CD4-positive, CD25-positive, alpha-beta regulatory T cell (primary cell): ENCODE measurements around the gene RASL11B. TPM values are rescaled to one million over a fixed set of nuclear protein-coding genes. Genes with fewer than 3 reads are reported as not detected.

Experiments used
- ATAC-seq, 2 donors: fragments of 150-1000 bp; cut with Tn5 transposase; one replicate each; pipeline ENCODE4 v1.10.0; 2021; ENCODE audit warnings: low read depth in 2 of 2, moderate number of reproducible peaks in 2 of 2, moderate library complexity in 1 of 2
- DNase-seq, 3 donors: peaks; one replicate each; pipeline versions ENCODE4 v3.0.0 to v3.0.0-alpha.2; 2012 to 2022; ENCODE audit warnings: mixed read lengths in 1 of 3
- H3K27ac ChIP-seq: one replicate; pipeline ENCODE4 v1.7.0; 2013; ENCODE audit warnings: mild to moderate bottlenecking, low read length; ENCODE audit not compliant: insufficient read depth, poor library complexity, severe bottlenecking
- H3K27me3 ChIP-seq: one replicate; pipeline ENCODE4 v1.7.0; 2013; ENCODE audit warnings: low read length; ENCODE audit not compliant: control insufficient read depth, insufficient read depth
- H3K36me3 ChIP-seq: one replicate; pipeline ENCODE4 v1.7.0; 2013; ENCODE audit warnings: mild to moderate bottlenecking, low read length, moderate library complexity; ENCODE audit not compliant: control insufficient read depth, insufficient read depth
- H3K4me1 ChIP-seq: 2 replicates; pipeline ENCODE4 v1.7.0; 2013; ENCODE audit warnings: mild to moderate bottlenecking, low read length; ENCODE audit not compliant: insufficient read depth, control insufficient read depth, poor library complexity, severe bottlenecking
- H3K4me3 ChIP-seq: one replicate; pipeline ENCODE4 v1.7.0; 2013; ENCODE audit warnings: low read depth, mild to moderate bottlenecking, low read length, moderate library complexity
- H3K9me3 ChIP-seq, 2 experiments: 1 replicate in 1 of 2; 2 replicates in 1 of 2; pipeline ENCODE4 v1.7.0; 2013; ENCODE audit warnings: low read length in 2 of 2, mild to moderate bottlenecking in 1 of 2, moderate library complexity in 1 of 2; ENCODE audit not compliant: control insufficient read depth in 2 of 2
- H3K27ac Mint-ChIP-seq, 3 donors: one replicate each; pipeline ENCODE4 v1.8.0; 2020 to 2022; ENCODE audit warnings: mild to moderate bottlenecking in 3 of 3, mixed read lengths in 3 of 3, moderate library complexity in 2 of 3
- H3K27me3 Mint-ChIP-seq: one replicate; pipeline ENCODE4 v1.8.0; 2022; ENCODE audit warnings: mild to moderate bottlenecking, mixed read lengths
- H3K36me3 Mint-ChIP-seq: one replicate; pipeline ENCODE4 v1.8.0; 2020; ENCODE audit warnings: mixed read lengths
- H3K4me1 Mint-ChIP-seq, 4 donors: one replicate each; pipeline ENCODE4 v1.8.0; 2020 to 2022; ENCODE audit warnings: mixed read lengths in 4 of 4, mild to moderate bottlenecking in 1 of 4
- H3K4me3 Mint-ChIP-seq, 4 donors: one replicate each; pipeline ENCODE4 v1.8.0; 2020 to 2022; ENCODE audit warnings: mild to moderate bottlenecking in 4 of 4, mixed read lengths in 4 of 4, moderate library complexity in 3 of 4
- H3K9me3 Mint-ChIP-seq, 7 donors: one replicate each; pipeline ENCODE4 v1.8.0; 2020 to 2022; ENCODE audit warnings: mixed read lengths in 7 of 7, mild to moderate bottlenecking in 3 of 7, moderate library complexity in 2 of 7
- polyA plus RNA-seq, 4 donors: library from polyadenylated mRNA; unstranded; fragments of 300-500 nt; fragmentation: Illumina TruSeq; gene quantifications; one replicate each; pipeline ENCODE4 v1.2.3, GENCODE V29; 2021
- total RNA-seq: library from RNA; stranded (reverse); gene quantifications from one replicate; pipeline ENCODE4 v1.2.3, GENCODE V29; 2022

RASL11B gene
- total and polyA plus RNA-seq, 5 donors from 2014 or later, result 0.22 to 0.30 TPM; not detected in 3

DNA sequence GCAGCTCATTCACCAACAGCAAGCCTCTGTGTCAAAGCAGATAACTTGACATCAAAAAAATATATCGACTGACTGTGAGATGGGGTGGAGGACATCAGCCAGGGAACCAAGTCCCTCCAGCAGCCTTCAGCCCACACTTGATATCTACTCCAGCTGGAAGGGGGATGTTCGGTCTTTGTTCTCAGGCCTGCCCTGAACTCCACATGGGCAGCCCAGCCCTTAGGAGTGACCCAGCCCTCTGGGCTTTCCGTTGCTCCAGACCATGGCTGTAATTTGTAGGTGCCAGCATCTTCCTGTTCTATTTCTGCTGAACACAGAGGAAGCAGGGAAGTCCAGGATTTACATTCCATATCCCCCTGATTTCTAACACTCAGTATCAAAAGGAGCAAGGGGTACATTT, 17.4 kb downstream of the RASL11B start:
- H3K36me3 Mint-ChIP-seq, result peaks cover 40% of the 10 kb centered on the region
- H3K27ac ChIP-seq, result no peak overlapping the region
- H3K4me1 ChIP-seq, result no peaks in the 10 kb centered on the region
- H3K9me3 ChIP-seq, result no peaks in the 10 kb centered on the region
- ATAC-seq (no peak), DNase-seq (no peak)
- H3K9me3 Mint-ChIP-seq, result peaks cover 0 to 1% (median 0%) of the 10 kb centered on the region in 7 donors
- H3K4me3 ChIP-seq, result no peak overlapping the region
- no peaks in the 10 kb centered on the region for H3K27me3 ChIP-seq
- no peaks in the 10 kb centered on the region for H3K36me3 ChIP-seq
- no peak overlapping the region for H3K4me3 Mint-ChIP-seq
- no peak overlapping the region for H3K27ac Mint-ChIP-seq
- H3K27me3 Mint-ChIP-seq, result no peaks in the 10 kb centered on the region
- H3K4me1 Mint-ChIP-seq, result peaks cover 0 to 7% (median 0%) of the 10 kb centered on the region in 4 donors

DNA sequence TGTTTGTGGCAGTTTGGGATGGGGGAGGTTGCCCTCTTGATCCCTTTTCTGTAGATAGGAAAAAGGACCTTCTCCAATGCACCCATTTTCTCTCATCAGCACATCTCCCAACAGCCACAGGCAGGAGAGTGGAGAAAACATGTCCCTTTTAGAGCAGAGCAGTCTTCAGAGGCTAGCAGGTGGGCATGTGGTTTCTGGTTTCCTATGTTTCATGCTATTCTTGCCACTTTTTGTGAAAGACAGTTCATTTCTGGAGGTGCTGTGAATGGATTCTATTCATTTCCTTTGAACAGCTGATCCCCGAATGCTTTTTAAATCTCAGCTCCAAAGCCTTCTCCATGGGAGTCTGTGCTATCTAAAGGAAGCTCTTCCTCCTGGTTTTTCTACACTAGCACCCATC, 18.9 kb downstream of the RASL11B start:
- DNase-seq (no peak), ATAC-seq (no peak)
- Histone ChIP-seq H3K9me3 (no peaks in the 10 kb centered on the region), H3K4me3 (no peak overlapping the region), H3K36me3 (no peaks in the 10 kb centered on the region), H3K27me3 (no peaks in the 10 kb centered on the region), H3K4me1 (no peaks in the 10 kb centered on the region), H3K27ac (no peak overlapping the region)
- H3K36me3 Mint-ChIP-seq, result peaks cover 43% of the 10 kb centered on the region
- H3K4me1 Mint-ChIP-seq, result peaks cover 0 to 5% (median 0%) of the 10 kb centered on the region in 4 donors
- peaks cover 0 to 2% (median 0%) of the 10 kb centered on the region in 7 donors for H3K9me3 Mint-ChIP-seq
- H3K4me3 Mint-ChIP-seq, result no peak overlapping the region
- H3K27ac Mint-ChIP-seq, result no peak overlapping the region
- H3K27me3 Mint-ChIP-seq, result no peaks in the 10 kb centered on the region

DNA sequence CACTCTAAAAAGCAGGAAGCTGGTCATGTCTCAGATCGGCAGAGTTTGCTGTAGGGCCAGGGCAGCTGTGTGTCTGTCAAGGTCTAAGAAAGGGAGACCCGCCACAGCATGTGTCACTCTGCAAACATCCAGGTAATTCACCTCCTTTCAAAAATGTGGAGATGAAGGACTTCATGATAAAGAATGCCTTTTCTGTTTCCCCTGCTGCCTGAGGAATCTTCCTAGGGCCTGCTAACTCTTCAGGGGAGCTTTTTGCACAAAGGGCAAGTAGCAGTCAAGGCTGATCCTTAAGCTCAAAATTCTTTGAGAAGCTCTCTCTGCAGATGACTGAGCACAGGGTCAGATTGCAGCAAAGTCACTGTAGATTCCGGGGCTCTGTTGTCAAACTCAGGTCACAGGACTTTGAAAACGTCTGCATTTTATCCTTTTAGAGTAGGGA, 21.1 kb downstream of the RASL11B start:
- DNase-seq, result no peak
- no peak overlapping the region for H3K27ac Mint-ChIP-seq
- Histone ChIP-seq H3K27ac (no peak overlapping the region), H3K36me3 (no peaks in the 10 kb centered on the region), H3K4me1 (no peaks in the 10 kb centered on the region), H3K9me3 (no peaks in the 10 kb centered on the region), H3K4me3 (no peak overlapping the region), H3K27me3 (no peaks in the 10 kb centered on the region)
- peaks cover 0 to 2% (median 0%) of the 10 kb centered on the region in 7 donors for H3K9me3 Mint-ChIP-seq
- H3K4me3 Mint-ChIP-seq, result no peak overlapping the region
- H3K36me3 Mint-ChIP-seq, result peaks cover 54% of the 10 kb centered on the region
- H3K27me3 Mint-ChIP-seq, result no peaks in the 10 kb centered on the region
- no peaks in the 10 kb centered on the region for H3K4me1 Mint-ChIP-seq
- ATAC-seq, result no peak

DNA sequence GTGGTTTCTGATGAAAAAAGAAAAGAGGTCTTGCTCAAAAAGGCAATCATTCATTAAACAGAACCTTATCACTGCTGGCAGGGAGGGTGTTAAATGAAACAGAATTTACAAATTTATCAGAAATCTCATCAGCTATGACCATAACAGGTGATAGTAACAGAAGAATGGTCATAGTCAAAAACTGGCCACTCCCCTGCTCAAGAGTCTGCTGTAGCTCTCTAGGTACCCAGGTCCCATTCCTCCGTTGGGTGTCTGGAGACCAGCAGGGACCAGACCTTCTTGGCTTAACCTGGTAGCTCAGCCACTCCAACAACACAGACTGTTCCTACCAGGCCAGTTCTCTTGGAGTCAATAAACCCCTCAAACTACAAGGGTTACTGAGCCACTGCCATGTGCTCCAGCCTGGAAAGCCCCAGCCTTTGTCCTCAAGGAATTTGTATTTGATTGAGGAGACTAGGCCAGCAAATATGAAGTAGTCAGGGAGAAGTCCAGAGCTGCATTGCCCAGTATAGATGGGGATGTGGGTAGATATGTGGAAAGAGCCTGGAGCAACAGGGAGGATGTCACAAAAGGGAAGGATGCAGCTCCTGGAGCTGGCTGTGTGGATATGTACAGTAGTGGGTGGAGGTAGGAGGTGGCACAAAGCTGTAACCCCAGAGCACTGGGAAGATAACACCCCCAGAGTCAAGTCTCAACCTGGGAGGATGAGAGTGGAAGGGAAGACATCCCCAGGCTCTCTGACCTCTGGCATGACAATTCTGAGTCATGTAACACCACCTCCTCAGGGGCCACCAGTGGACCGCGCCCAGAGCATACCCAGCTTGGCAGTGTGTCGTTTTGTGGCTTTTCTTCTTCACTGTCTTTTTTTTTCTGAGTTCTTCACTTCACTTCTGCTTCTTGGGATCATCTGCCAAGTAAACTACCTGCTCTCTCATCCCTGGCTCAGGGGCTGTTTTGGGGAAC, 21.9 kb downstream of the RASL11B start:
- H3K36me3 ChIP-seq, result no peaks in the 10 kb centered on the region
- DNase-seq, result no peak
- no peaks in the 10 kb centered on the region for H3K4me1 Mint-ChIP-seq
- H3K4me3 ChIP-seq, result no peak overlapping the region
- no peak overlapping the region for H3K27ac Mint-ChIP-seq
- peak in 1 of 2 donors; percentile 8 for ATAC-seq
- peaks cover 59% of the 10 kb centered on the region for H3K36me3 Mint-ChIP-seq
- no peak overlapping the region for H3K4me3 Mint-ChIP-seq
- no peaks in the 10 kb centered on the region for H3K4me1 ChIP-seq
- no peaks in the 10 kb centered on the region for H3K27me3 ChIP-seq
- no peaks in the 10 kb centered on the region for H3K9me3 ChIP-seq
- no peaks in the 10 kb centered on the region for H3K27me3 Mint-ChIP-seq
- H3K9me3 Mint-ChIP-seq, result peaks cover 0 to 2% (median 0%) of the 10 kb centered on the region in 7 donors
- H3K27ac ChIP-seq, result no peak overlapping the region

DNA sequence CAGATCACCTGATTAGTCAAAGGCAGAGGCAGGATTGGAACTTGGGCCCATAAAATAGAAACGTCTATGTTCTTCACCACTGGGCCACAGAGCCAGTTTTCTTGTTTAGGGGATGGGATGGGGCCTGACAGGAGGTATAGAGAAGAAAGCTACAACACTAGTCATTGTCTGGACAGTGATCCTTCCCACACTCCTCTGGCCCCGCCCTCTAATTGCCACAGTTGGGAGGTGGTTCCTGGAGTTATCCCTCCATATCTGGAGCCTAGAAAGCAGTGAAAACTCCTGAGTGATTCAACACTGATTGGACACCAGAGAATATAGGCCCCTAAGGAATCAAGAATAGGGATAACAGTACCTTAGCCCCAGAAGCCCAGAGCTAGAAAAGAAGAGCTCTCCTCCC, 22.9 kb downstream of the RASL11B start:
- Mint-ChIP-seq H3K4me1 (no peaks in the 10 kb centered on the region), H3K4me3 (no peak overlapping the region), H3K9me3 (peaks cover 0 to 3% (median 1%) of the 10 kb centered on the region in 7 donors), H3K36me3 (peaks cover 58% of the 10 kb centered on the region), H3K27me3 (no peaks in the 10 kb centered on the region), H3K27ac (no peak overlapping the region)
- H3K27me3 ChIP-seq, result no peaks in the 10 kb centered on the region
- H3K4me1 ChIP-seq, result no peaks in the 10 kb centered on the region
- H3K36me3 ChIP-seq, result no peaks in the 10 kb centered on the region
- H3K4me3 ChIP-seq, result no peak overlapping the region
- H3K9me3 ChIP-seq, result no peaks in the 10 kb centered on the region
- no peak for DNase-seq
- no peak for ATAC-seq
- no peak overlapping the region for H3K27ac ChIP-seq

DNA sequence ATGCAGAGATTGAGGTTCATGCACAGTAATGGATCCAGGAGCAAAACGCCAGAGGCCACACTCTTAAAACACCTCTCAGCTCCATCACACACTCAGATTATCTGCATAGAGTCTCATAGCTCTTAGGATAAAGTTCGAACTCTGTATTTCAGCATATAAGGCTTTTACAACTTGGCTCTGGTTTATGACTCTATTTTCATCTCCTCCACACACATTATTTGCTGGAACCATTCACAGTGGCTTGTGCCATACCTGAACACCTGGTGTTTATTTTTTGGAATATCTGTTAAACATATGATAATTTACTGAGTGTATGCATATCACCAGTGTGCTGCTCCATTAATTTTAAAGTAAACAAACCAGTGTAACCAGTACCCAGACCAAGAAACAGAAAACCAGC, 27.2 kb downstream of the RASL11B start:
- DNase-seq (no peak), ATAC-seq (no peak)
- Mint-ChIP-seq H3K4me1 (no peaks in the 10 kb centered on the region), H3K36me3 (peaks cover 47% of the 10 kb centered on the region), H3K27ac (no peak overlapping the region), H3K27me3 (no peaks in the 10 kb centered on the region), H3K9me3 (peaks cover 0 to 4% (median 1%) of the 10 kb centered on the region in 7 donors), H3K4me3 (no peak overlapping the region)
- H3K27ac ChIP-seq, result no peak overlapping the region
- no peak overlapping the region for H3K4me3 ChIP-seq
- no peaks in the 10 kb centered on the region for H3K36me3 ChIP-seq
- H3K4me1 ChIP-seq, result no peaks in the 10 kb centered on the region
- H3K27me3 ChIP-seq, result no peaks in the 10 kb centered on the region
- no peaks in the 10 kb centered on the region for H3K9me3 ChIP-seq

DNA sequence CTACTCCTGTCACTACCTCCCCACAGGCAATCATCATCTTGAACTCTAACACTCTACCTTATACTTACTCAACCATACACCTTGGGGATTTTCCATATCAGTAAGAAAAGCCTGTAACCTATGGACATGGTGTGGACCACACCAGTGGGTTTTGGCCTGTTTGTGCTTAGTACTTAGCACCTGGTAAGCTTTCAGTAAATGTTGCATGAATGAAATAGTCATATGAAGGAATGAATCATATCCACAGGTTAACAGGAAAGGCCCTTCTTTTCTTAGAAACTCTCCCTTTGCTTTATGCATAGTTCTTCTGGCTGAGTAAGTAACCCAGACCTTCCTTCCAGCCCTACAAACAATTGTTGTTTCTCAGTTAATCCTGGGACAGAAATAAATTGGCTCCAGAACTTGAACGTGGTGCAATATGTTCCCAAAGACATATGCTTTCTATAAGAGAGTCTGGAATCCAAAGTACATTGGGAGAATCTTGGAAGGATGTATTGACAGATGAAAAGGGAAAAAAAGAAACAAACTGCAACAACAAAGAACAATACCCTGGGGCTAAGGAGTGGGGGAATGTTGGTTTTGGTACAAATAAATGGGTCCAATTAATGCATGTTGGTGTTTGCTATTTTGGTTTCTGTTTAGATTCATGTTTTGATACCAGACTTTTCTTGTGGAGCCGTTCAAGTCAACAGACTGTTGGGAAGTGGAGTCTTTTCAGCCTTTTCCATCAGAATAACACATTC, 27.8 kb downstream of the RASL11B start:
- Histone ChIP-seq H3K9me3 (no peaks in the 10 kb centered on the region), H3K4me1 (no peaks in the 10 kb centered on the region), H3K27ac (no peak overlapping the region), H3K36me3 (no peaks in the 10 kb centered on the region), H3K4me3 (no peak overlapping the region), H3K27me3 (no peaks in the 10 kb centered on the region)
- Mint-ChIP-seq H3K36me3 (peaks cover 44% of the 10 kb centered on the region), H3K4me1 (no peaks in the 10 kb centered on the region), H3K27ac (no peak overlapping the region), H3K9me3 (peaks cover 0 to 4% (median 0%) of the 10 kb centered on the region in 7 donors), H3K4me3 (no peak overlapping the region), H3K27me3 (no peaks in the 10 kb centered on the region)
- ATAC-seq (no peak), DNase-seq (peak in 1 of 3 donors; percentile 36)
